PC-9 (cell line): ENCODE results near the gene EDEM1. TPM values are rescaled to one million over a fixed set of nuclear protein-coding genes. Genes with fewer than 3 reads are reported as not detected.

Experiments used
- BruUV-seq: library from RNA; stranded (reverse); fragments of 400-500 nt; replicated peaks from 2 replicates; lab custom pipeline; 2021; lab: Mats Ljungman, UMichigan
- CTCF ChIA-PET: fragments of 300-600 bp; sonication (Branson Sonifier 250); formaldehyde crosslinking; loops from one replicate; lab custom pipeline; 2022; ENCODE audit warnings: antibody characterized with exemption; lab: Charles Lee
- POLR2A ChIA-PET: fragments of 300-600 bp; sonication (Branson Sonifier 250); formaldehyde crosslinking; loops from one replicate; lab custom pipeline; 2022; ENCODE audit warnings: antibody characterized with exemption; ENCODE audit not compliant: unreplicated experiment; lab: Charles Lee
- DNase-seq, 2 experiments: peaks; one replicate each; pipeline versions ENCODE4 v3.0.0 to v3.0.0-alpha.2; 2015 to 2022; ENCODE audit warnings: mixed read lengths in 1 of 2
- H2AFZ ChIP-seq: fragments of 200-600 bp; sonication (generic); 2 replicates; pipeline ENCODE4 v1.8.1; 2017; ENCODE audit warnings: antibody characterized with exemption
- H3F3A ChIP-seq: fragments of 200-600 bp; sonication (generic); 2 replicates; pipeline ENCODE4 v1.8.1; 2017; ENCODE audit warnings: antibody characterized with exemption, mild to moderate bottlenecking, low read depth; ENCODE audit not compliant: insufficient read depth
- H3K27ac ChIP-seq: fragments of 200-600 bp; sonication (generic); 2 replicates; pipeline ENCODE4 v1.6.1; 2016; ENCODE audit warnings: mixed run types
- H3K27me3 ChIP-seq: fragments of 200-600 bp; sonication (generic); 2 replicates; pipeline ENCODE4 v1.6.1; 2016; ENCODE audit warnings: low read depth, mixed run types; ENCODE audit not compliant: insufficient read depth
- H3K36me3 ChIP-seq: fragments of 200-600 bp; sonication (generic); 2 replicates; pipeline ENCODE4 v1.6.1; 2016; ENCODE audit warnings: low read depth, mixed run types
- H3K4me1 ChIP-seq: fragments of 200-600 bp; sonication (generic); replicated peaks from 2 replicates; pipeline ENCODE4 v1.6.1; 2016; ENCODE audit warnings: mixed run types; ENCODE audit not compliant: insufficient read depth
- H3K4me2 ChIP-seq: fragments of 200-600 bp; sonication (generic); 2 replicates; pipeline ENCODE4 v1.6.1; 2017; ENCODE audit warnings: mixed run types
- H3K4me3 ChIP-seq: fragments of 200-600 bp; sonication (generic); 2 replicates; pipeline ENCODE4 v1.6.1; 2016; ENCODE audit warnings: mixed run types
- H3K79me2 ChIP-seq: fragments of 200-600 bp; sonication (generic); 2 replicates; pipeline ENCODE4 v1.6.1; 2017; ENCODE audit warnings: low read depth, mixed run types
- H3K9me2 ChIP-seq: fragments of 200-600 bp; sonication (generic); 2 replicates; pipeline ENCODE4 v1.8.1; 2017; ENCODE audit warnings: mild to moderate bottlenecking; ENCODE audit not compliant: insufficient read depth
- H3K9me3 ChIP-seq: fragments of 200-600 bp; sonication (generic); 2 replicates; pipeline ENCODE4 v1.8.1; 2016; ENCODE audit warnings: low read depth; ENCODE audit not compliant: insufficient read depth
- H4K20me1 ChIP-seq: fragments of 200-600 bp; sonication (generic); 2 replicates; pipeline ENCODE4 v1.8.1; 2017; ENCODE audit not compliant: insufficient read depth
- CTCF ChIP-seq: fragments of 200-600 bp; sonication (generic); conservative IDR thresholded peaks from 2 replicates; pipeline ENCODE4 v1.6.1; 2017; ENCODE audit warnings: mixed run types, antibody characterized with exemption, mild to moderate bottlenecking, moderate library complexity
- EZH2 ChIP-seq: fragments of 200-600 bp; sonication (generic); IDR thresholded peaks from 2 replicates; pipeline ENCODE4 v1.8.0; 2017; ENCODE audit warnings: antibody characterized with exemption, low read depth
- intact Hi-C: fragments of 100-400 bp; cut with micrococcal nuclease; formaldehyde crosslinking; loops from one replicate; pipeline ENCODE4 v1.10.0; 2022; ENCODE audit not compliant: unreplicated experiment
- total RNA-seq: library from RNA; stranded (reverse); gene quantifications from 2 replicates; pipeline ENCODE4 v1.2.3, GENCODE V29; 2021

Gene EDEM1
- total RNA-seq, 1 experiment from 2014 or later, result 55.9 TPM

DNA sequence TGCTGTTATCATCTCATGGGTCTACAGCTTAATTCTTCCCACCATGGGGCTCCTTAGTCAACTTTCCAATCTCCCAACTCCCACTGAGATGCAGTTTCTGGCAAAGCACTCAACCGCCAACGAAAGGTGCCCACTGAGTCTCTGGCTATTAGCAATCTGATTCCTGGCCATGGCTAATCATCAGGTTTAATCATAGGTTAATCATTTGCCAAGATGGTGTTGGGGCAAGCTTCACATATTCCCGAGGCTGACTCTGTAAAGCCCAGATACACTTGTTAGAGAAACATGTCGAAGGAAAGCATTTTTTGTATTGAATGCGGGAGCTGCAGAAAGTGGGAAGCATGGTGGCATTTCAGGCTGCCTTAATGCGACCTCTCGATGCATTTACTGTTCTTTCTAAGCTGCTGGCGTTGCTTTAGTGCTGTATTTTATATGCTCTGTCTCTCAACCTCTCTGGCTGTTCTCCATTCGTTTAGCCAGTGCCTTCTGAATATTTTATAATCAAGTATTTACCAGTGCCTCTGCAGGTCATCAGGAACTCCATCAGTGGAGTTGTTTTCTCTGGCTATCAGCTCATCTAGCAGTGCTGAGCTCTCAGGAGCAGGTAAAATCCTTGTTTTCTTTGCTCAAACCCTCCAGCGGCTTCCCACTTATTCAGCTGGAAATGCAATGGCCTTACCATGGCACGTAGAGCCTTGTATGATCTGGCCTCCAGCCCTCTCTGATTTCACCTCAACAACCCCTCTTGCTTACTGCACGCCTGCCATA, 67.0 kb downstream of the EDEM1 start:
- TF ChIP-seq EZH2 (no peak), CTCF (no peak)
- intact Hi-C loops, result no loop called here
- Histone ChIP-seq H3K9me3 (no peaks in the 10 kb centered on the region), H3K9me2 (no peaks in the 10 kb centered on the region), H3K4me1 (no peaks in the 10 kb centered on the region), H3K4me3 (no peak overlapping the region), H3K79me2 (no peaks in the 10 kb centered on the region), H4K20me1 (no peaks in the 10 kb centered on the region), H3F3A (no peaks in the 10 kb centered on the region), H2AFZ (no peak overlapping the region), H3K4me2 (no peak overlapping the region), H3K36me3 (no peaks in the 10 kb centered on the region), H3K27ac (no peak overlapping the region), H3K27me3 (peaks cover 5% of the 10 kb centered on the region; the same call in 1 of the 2 replicates)
- CTCF ChIA-PET, result no interaction called here
- BruUV-seq, result no TSS peak
- DNase-seq, result no peak
- POLR2A ChIA-PET, result no interaction called here

DNA sequence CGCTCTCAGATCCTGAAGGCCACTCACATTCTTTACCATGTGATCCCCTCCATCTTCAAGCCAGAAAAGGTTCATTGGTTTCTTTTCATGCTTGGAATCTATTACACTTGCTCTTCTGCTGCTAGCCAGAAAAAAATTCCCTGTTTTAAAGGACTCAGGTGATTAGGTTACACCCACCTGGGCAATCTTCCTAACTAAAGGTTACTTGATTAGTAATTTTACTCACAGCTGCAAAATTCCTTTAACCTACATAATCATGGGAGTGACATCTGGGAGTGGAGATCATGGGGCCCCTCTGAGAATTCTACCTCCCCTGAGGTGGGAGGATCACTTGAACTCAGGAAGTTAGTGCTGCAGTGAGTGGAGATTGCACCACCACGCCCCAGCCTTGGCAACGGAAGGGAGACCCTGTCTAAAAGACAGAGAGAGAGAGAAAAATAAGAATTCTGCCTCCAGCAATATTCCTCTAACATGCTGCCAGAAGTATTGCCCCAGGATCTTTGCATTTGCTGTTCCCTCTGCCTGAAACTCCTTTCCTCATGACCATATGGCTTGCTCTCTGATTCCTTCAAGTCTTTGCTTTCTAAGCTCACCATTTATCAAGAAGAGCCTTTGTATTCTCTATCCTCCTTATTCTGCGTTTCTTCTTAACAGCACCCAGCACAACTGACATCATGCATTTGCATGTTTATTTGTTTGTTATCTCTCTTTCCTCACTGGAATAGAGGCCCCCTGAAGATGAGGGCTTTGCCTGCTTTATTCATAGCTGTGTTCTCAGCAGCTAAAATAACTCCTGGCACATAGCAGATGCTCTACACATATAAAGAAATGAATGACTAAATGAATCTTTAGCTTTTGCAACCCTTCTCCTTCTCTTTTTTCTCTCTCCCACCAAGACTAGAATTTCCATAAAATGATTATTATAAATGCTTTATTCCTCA, 68.2 kb downstream of the EDEM1 start:
- Histone ChIP-seq H3K4me1 (no peaks in the 10 kb centered on the region), H3K27me3 (peaks cover 5% of the 10 kb centered on the region; the same call in 1 of the 2 replicates), H3K27ac (no peak overlapping the region), H3K36me3 (no peaks in the 10 kb centered on the region), H3K4me2 (no peak overlapping the region), H4K20me1 (no peaks in the 10 kb centered on the region), H2AFZ (no peak overlapping the region), H3K79me2 (no peaks in the 10 kb centered on the region), H3K9me2 (no peaks in the 10 kb centered on the region), H3K9me3 (no peaks in the 10 kb centered on the region), H3K4me3 (no peak overlapping the region), H3F3A (no peaks in the 10 kb centered on the region)
- no peak for DNase-seq
- TF ChIP-seq CTCF, result no peak
- ChIA-PET POLR2A (no interaction called here), CTCF (no interaction called here)
- no TSS peak for BruUV-seq
- intact Hi-C loops, result no loop called here

DNA sequence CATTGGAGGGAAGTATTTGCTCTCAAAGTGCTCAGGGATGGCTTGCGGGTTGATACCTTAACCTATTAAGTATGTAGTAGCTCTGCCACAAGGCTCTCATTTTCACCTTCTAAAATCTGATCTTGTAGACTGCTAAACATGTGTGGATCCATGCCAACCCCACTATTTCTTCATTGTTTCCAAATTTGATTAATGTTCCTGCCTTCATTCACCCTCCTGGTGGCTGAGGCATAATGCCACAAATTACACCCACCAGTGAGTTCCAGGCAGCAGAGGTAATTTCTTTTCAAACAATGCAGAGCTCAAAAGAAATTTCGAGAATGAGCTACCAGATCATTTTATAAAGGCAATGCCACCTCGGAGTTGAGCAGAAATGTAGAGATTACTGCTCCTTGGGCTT, 71.0 kb downstream of the EDEM1 start:
- H4K20me1 ChIP-seq, result no peaks in the 10 kb centered on the region
- H3K27me3 ChIP-seq, result peaks cover 3% of the 10 kb centered on the region; the same call in 1 of the 2 replicates
- no peaks in the 10 kb centered on the region for H3F3A ChIP-seq
- H3K9me2 ChIP-seq, result no peaks in the 10 kb centered on the region
- no TSS peak for BruUV-seq
- H3K4me1 ChIP-seq, result no peaks in the 10 kb centered on the region
- H3K27ac ChIP-seq, result no peak overlapping the region
- H3K4me3 ChIP-seq, result no peak overlapping the region
- no peak overlapping the region for H3K4me2 ChIP-seq
- POLR2A ChIA-PET, result no interaction called here
- intact Hi-C loops, result no loop called here
- no peaks in the 10 kb centered on the region for H3K36me3 ChIP-seq
- no peak overlapping the region for H2AFZ ChIP-seq
- no peak for TF ChIP-seq EZH2
- TF ChIP-seq CTCF, result no peak
- H3K79me2 ChIP-seq, result no peaks in the 10 kb centered on the region
- no peaks in the 10 kb centered on the region for H3K9me3 ChIP-seq
- CTCF ChIA-PET, result no interaction called here
- DNase-seq, result no peak
